NCI-H146 treated with DMSO at 0.1 percent for 48 hours (cell line): ENCODE results near the gene GOLM1.

Source experiments
- DNase-seq: peaks from one replicate; lab custom pipeline; 2025; ENCODE audit not compliant: unreplicated experiment; lab: John Stamatoyannopoulos, UW

GOLM1 gene

DNA sequence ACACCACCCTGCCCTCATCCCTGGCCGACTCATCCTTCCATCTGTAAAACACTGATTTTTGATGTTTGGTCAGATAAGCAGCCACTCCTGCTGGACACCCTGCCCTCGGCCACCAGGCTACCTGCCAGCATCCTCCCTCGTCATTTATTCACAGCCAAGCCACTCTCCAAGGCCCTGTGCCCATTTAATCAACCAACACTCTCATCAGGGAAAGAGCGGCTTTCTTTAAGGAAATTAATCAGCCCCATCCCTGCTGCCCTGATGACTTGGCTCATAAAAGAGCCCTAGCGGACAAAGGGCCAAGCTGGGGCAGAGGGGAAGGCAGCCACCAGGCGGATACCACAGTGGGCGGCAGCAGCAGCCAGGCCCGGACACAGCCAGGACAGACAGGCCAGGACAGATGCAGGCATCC lies 52.4 kb downstream of the GOLM1 start:
- no peak for DNase-seq

DNA sequence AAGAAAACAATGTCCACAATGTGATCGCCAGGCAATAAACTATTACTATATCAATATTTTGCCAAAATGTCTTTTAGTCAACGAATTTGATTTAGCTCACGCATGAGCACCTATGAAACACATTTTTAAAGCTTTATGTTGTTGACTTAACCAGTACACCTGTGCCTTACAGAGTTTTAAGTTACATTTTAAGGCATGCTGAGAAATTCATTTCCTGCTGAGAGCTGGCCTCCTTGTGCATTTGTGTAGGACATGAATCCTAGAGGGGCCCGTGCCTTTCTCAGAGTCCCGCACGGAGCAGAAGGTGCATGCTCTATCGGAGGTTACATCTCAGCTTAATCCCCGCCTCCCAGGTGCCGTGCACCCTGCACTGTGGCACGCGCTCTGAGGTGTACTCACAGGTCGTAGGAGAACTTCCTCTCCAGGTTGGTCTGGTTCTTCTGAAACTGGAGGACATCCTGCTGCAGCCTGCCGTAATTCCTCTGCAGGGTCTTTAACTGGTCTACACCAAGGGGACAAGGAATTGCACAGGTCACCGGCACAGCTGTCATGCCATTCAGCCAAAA lies 53.2 kb downstream of the GOLM1 start:
- DNase-seq: no peak

DNA sequence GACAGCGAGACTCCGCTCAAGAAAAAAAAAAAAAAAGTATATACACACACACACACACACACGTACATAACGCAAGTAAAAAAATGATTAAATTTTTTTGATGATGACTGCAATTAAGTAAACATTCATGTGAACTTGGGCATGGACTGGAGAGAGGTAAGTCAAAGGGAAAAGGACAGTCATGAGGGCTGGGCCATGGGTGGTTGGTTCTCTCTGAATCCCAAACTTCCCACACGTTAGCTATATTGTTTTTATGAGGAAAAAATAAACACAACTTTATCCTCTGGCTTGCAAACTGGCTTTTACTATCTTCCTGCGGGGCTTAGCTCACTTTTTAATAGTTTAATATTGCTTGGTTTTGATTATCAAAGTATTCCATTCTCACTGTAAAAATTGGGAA lies 53.7 kb downstream of the GOLM1 start:
- no peak for DNase-seq

DNA sequence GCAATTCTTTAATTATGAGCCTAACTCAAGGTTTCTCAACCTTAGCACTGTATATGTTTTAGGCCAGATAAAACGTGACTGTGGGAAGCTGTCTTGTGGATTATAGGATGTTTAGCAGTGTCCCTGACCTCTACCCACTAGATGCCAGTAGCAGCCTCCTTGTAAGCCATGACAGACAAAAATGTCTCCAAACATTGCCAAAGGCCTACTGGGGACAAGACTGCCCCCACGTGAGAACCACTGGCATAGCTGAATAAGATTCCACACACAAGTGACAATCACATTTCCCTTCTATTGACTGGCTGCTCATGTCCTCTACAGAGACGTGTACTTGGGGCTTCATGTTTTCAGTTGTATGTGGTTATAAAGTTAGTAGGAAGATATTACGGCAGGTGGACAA lies 55.4 kb downstream of the GOLM1 start:
- no peak for DNase-seq

DNA sequence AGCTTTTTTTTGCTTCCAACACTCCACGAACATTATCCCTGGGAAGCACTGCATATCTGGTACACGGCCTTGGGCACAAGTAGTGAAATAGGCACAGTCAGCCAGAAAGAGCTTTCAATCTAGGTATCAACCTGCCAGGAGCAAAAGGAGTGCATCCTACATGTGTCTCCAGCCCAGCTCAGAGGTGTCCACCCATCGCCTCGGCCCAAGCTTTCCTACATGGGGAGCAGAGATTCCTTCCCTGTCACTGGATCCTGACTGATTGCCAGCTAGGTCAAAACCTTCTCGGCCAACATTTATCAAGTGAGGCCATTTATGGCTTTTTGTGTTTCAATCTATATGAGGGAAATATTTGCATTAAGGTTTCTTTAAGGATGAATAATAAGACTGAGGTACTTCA lies 55.8 kb downstream of the GOLM1 start:
- DNase-seq: no peak

DNA sequence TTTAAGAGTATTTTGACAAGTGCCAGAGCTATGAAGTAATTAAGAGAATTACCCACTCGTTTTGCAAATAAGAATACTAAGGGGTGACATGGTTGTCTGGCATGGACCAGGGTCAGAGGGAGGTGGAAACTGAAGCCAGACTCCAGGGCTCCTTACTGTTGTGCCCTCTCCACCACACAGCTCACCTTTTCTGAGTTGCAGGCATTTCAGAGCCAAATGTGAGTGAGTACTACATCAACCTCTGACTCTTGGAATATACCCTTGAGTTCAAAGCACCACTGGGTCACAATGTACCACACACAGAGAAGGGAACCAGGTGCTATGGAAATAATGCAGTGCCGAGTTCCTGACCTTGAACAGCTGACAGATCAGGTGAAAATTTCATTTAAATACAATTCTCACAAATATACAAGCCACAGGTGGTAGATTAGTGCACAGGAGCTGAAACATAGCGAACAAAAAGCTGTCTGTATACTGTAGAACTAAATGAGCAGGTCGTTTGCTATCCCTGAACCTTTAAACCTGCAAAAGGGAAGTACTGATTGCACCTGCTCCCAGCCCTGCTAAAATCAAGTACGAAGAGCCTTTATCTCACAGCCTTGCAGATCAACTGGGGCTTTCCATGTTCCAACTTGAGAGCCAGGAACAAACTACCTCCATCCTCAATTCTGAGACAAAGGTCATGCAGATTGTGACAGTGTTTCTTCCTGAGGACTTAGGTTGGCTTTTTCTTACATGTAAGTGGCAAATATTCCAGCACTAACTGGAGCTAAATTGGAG lies 57.0 kb downstream of the GOLM1 start:
- DNase-seq: no peak

DNA sequence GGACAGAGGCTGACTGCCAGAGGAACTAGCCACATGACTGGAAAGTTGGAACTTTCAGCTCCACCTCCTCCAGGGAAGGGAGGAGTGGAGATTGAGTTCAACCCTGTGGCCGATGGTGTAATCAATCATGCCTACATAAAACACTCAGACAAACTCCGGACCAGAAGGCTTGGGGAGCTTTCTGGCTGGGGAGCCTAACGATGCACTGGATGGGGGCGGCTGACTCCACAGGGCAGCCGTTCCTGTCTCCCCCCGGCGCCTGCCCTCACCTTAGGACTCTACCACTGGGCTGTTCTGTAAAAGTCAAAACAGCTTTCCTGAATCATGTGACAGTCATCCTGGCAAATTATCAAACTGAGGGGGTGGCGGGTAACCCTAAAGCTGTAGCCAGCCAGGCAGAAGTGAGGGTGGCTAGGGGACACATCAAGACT lies 58.0 kb downstream of the GOLM1 start:
- no peak for DNase-seq

DNA sequence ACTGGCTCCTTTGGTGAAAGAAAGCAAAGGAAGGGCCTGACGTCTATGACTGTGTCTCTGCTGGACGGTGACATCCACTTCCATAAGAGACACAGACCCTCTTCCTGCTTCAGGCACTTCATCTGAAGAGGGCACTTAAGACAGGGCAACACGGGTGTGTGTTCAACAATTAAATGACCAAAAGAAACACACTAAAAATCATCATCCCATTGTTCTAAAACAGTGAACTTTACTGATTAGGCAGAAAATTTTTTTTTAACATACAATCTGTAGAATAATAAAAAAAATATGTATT lies 58.5 kb downstream of the GOLM1 start:
- DNase-seq: no peak

DNA sequence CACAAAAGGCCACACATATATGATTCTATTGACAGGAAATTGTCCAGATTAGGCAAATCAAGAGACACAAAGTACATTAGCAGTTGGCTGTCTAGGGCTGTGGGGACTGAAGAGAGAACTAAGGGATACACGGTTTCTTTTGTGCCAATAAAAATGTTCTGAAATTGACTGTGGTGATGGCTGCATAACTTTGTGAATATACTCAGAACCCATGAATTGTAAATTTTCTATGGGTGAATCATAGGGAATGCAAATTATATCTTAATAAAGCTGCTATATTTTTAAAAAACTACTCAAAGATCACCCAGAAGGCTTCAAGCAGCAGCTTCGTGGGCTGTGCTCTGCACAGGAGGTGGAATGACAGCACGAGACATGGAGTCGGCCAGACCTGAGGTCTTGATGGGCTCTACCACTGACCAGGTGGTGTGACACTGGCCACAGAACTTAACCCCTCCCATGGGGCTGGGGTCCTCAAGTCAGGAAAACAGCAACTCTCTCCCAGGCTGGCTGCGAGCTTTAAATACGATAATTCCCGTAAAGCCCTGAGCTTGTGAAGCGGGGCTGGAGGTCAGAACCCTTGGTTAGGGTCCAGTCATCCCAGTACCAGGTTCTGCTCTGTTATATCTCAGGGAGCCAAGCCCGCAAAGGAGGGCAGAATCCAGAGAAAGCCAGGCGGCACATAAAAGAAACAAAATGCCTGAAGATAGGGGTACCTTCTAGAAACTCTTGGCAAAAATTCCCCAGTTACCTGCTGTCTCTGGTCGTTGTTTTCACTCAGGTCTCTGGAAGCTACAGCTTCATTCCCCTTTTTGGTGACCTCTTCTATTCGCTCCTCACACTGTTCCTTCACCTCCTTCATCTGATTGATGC lies 59.1 kb downstream of the GOLM1 start:
- DNase-seq: no peak

DNA sequence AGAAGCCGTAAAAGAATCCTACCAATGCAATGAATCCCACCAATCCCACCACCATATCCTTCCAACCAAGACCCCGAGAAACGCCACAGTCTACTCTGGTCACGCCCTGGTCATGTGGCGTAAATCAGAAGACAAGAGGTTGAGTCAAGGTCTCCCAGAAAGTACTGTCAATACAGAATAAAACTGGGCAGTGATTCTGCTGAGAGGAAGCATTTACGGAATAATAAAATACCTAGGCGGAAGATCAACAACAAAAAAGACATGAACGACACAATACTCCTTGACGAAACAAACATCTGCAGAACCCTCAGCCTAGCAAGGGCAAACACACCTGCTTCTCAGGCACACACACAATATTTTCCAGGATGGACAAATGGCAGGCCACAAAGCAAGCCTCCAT lies 62.8 kb downstream of the GOLM1 start:
- DNase-seq: no peak

DNA sequence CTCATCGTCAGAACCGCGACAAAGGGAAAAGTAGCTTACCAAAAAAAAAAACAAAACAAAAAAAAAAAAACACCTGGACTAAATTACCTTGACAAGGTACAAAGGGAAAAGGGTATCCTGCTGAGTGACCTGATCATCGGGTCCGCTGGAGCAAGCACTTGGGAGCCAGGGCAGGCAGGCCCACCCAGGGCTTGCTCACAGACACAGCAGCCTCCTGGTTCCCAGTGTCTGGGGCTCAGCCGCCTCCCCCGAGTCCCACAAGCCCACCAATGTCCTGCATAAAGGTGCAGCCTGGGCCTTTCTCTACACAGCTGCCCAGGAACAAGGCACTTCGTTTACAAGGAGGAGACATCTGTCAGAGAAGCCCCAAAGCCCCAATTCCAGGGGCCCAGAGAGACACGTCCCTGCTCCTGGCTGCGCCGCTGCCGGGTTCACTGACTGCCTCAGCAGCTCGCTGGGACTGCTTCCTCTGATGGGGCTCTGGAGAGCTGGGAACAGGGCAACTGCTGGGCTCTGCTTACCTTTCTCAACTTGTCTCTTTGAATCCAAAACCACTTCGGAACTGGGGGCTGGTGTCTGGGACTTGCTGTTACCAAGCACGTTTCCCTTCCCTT lies 63.4 kb downstream of the GOLM1 start:
- peak; percentile 60 for DNase-seq

DNA sequence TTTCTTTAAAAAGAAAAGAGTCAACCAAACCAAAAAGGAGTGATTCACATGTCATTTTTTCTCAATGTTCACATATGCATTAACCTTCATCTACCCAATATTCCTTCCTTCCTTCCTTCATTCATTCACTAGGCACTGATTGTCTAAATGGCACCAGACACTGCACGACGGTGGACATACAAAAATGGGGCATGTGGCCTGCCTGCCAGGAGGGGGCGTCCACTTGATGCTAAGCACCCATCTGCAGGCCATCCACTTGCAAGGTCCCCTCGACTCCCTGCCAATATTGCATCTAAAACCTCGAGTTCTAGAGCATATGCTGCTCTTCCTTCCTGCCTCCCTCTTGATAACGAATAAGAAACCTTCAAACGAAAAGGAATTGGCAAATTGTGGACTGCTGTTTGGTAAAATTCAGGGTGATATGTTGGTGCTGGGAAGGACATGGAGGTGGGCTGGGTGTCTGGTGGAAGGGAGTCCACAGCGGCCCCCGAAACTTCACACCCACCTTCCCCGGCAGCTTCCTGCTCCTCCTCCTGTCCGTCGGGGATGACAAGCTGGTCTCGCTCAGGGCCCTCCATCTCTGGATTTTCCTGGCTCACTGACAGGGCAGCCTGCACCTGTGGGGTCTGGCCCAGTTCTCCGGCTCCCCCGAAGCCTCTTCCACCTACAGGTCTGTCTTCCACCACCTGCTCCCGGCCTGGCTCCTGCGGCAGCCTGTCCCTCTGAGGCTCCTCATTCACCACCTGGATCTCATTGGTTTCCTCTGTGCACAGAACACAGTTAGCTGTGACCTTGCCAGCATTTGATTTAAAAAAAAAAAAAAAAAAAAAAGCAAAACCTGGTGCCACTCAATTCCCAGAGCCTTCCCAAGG lies 64.3 kb downstream of the GOLM1 start:
- DNase-seq: peak; percentile 11

DNA sequence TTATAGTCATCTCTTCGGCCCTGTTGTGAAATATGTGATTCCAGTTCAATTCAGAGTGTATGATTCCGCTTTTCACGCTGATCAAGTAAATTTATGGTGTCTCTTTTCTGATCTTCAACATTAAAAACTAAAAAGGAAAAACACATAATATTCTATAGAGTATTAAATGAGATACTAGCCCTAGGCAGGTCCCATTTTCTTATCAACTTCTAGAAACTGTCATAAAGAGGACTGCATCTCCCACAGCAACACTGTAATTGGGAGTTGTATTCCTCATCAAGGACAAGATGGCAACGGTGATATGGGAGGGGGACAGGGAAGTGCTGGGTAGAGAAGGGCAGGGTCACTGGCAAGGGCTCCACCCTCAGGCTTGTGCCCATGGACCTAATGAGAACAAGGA lies 71.6 kb downstream of the GOLM1 start:
- no peak for DNase-seq

DNA sequence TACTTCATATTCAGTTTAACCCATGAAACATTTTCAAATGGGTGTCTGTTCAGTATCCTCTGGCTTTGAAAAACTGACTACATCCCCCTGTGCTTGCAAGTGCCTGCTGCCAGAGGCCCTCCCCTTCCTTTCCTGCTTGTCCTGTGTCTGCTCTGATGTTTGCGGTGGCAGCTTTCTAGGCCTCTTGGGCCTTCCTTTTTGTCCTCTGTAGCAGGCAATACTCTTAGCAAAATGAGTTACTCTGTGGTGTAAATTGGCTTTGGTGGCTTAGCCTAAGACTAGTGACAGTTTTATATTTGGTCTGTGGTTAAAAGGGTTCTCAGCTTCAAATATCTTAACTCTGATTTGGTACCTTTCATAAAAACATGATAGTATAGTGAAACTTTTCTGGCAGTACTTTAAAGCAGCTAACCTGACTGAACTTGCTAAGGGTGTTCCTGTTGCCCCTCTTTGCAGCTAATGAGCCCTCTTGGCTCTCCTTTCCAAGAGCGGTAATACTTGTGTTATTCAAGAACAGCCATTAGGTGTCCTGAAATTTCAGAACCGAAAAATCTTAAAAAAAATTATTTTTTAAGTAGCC lies 76.6 kb downstream of the GOLM1 start:
- no peak for DNase-seq

DNA sequence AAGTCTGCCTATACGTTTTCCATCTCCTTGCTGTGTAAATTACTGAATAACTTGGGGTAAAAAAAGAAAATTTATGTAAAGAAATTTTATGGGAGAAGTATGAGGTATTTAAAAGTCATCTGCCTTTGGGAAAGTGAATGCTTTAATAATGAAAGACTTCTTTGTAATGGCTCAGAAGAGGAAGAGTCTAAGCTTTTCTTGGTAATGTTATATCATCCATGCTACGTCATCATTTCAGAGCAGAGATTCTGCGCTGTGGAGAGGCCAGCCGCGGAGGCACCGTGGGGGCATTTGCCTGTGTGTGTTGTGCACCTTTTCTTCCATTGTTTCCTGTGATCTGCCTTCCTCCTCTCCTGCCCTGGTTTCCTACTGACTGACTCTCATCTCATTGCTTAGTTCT lies 78.2 kb downstream of the GOLM1 start:
- DNase-seq: no peak

DNA sequence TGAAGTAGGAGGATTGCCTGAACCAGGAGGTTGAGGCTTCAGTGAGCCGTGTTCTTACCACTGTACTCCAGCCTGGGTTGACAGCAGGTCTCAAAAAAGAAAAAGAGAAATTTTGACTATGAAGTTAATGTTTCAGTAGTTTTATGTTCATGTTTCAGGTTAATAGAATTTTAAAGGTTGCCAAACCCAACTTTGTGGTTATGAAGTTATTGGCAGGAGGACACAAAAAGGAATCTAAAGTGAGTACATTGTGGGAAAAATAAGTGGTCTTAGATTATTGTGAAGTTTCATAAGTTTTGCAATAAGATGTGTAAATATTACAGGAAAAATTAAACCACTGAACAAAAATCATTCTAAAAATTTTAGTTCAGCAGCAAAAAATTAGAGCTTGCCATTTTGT lies 78.6 kb downstream of the GOLM1 start:
- DNase-seq: no peak

DNA sequence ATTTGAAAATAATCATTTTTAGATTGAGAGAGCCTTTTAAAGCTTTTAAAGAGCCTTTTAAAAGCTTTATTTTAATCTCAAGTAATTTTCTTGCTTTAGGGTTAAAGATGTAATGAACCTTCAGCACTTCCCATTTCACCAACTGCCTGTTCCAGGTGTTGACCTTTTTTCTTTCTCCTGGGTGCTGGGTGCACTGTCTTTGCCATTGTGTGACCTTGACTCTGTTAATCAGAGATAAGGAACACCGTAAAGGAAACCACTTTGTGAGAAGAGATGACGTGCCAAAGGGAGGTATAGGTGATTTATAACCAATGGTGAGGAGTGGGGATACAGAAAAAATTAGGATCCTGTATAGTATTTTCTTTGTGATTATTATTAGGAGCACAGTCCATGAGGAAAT lies 90.2 kb downstream of the GOLM1 start:
- DNase-seq: peak; percentile 29

DNA sequence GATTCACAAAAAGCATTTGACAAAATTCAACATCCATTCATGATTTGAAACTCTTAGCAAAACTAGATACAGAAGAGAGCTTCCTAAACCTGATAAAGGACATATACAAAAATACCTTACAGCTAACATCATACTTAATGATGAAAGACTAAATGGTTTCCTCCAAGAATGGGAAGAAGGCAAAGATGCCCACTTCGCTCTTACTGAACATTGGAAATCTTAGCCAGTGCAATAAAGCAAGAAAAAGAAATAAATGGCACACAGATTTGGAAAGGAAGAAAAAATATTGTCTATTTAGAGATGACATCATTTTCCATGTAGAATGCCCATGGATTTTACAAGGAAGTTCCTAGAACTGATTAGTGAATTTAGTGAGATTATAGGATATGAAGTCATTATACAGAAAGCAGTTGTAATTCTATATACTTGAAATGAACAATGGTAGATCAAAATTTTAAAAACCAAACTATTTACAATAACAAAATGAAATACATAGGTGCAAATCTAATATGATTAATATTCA lies 94.0 kb downstream of the GOLM1 start:
- no peak for DNase-seq

DNA sequence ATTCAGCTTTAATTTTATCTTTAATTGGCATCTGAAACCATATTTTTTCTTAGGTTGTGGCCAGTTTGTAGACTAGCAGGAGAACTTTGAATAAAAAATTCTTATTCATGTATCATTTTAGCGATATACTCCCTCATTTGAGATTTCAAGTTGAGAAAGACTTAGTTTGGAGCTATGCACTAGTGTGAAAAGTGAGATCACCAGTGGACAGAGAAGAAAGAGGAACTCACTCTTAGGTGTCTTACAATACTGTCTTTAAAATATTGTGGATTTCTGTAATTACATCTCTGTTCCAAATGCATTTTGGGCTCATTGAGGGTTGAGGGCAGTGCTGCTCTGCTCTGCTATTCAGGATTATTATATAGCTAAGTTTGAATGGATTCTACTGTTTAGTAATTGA lies 103.8 kb downstream of the GOLM1 start:
- DNase-seq: no peak

DNA sequence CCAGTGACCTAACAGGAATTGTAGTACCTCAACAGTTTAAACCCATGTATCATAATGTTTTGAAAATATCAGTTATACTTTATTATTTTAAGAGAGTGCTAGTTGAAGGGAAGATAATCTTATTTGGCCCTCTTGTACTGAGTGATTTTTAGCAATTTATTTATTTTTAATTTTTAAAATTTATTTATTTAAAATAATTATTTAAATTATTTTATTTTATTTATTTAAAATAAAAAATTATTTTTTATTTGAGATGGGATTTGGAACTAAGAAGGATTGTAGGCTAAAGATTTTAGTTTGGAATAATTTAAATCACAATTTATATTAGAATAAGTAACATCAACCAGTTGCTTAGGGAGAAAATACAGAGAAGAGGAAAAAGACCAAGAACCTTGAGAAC lies 104.3 kb downstream of the GOLM1 start:
- no peak for DNase-seq
